Amniotic stem cell (primary cell): ENCODE measurements around the gene PCMTD2.
"Not testable (repeated sequence)": the region's sequence is repeated elsewhere in the genome, so short reads cannot be mapped to it uniquely, and the experiment has no call there.

Source experiments
- DNase-seq: peaks from one replicate; lab custom pipeline; 2025; lab: John Stamatoyannopoulos, UW

PCMTD2 gene

DNA sequence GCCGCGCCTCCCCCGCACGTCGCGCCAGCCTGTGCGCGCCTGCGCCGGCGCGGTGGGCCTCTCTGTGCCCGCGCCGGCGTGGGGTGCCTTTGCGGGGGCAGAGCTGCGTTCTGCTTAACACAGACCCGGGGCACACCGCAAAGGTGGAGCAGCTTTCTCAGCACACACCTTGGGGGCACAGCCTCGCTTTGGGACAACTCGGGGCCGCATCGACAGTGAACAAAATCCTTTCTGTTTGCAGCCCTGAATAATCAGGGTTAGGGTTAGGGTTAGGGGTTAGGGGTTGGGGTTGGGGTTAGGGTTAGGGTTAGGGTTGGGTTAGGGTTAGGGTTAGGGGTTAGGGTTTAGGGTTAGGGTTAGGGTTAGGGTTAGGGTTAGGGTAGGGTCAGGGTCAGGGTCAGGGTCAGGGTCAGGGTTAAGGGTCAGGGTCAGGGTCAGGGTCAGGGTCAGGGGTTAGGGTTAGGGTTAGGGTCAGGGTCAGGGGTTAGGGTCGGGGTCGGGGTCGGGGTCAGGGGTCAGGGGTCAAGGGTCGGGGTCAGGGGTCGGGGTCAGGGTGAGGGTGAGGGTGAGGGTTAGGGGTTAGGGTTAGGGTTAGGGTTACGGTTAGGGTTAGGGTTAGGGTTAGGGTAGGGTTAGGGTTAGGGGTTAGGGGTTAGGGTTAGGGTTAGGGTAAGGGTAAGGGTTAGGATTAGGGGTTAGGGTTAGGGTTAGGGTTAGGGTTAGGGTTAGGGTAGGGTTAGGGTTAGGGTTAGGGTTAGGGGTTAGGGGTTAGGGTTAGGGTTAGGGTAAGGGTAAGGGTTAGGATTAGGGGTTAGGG, 31.1 kb downstream of the PCMTD2 start:
- not testable (repeated sequence) for DNase-seq

DNA sequence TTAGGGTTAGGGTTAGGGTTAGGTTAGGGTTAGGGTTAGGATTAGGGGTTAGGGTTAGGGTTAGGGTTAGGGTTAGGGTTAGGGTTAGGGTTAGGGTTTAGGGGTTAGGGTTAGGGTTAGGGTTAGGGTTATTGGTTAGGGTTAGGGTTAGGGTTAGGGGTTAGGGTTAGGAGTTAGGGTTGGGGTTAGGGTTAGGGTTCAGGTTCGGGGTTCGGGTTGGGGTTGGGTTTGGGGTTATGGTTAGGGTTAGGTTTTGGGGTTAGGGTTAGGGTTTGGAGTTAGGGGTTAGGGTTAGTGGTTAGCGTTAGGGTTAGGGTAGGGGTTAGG, 31.7 kb downstream of the PCMTD2 start:
- DNase-seq = not testable (repeated sequence)

DNA sequence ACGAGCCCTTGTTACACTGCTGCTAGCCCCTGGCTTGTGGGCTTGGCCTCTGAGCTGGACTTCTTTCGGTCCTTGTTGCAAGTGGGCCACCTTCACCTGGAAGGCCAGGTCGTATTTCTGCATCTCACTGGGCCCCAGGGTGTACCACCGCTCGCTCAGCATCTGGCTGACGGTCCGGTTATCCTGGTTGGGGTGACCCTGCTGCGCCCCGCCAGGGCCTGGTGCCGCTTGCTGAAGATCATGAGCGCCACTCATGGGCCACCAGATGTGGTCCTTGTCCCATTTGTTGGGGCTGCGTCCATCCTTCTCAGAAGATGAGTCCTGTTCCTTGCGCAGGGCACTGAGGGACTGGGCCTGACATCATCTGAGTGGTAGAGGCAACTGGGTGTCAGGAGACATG, 36.6 kb downstream of the PCMTD2 start:
- not testable (repeated sequence) for DNase-seq

DNA sequence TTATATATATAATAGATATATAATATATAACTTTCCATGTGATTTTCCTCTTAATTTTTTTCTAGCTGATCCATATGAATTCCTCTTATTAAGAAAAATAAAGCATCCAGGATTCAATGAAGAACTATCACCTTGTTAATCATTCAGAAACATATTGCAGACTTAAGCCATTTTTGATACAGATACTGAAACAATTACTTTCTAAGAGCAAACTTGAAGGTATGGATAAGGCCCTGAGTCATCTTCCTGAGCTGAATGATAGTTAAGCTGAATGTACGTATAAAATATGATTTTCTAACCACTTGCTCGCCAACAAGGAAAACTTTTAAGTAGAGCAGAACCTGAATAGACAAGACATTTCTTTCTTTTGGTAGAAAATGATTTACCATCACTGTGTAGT, 47.5 kb downstream of the PCMTD2 start:
- DNase-seq = not testable (repeated sequence)

DNA sequence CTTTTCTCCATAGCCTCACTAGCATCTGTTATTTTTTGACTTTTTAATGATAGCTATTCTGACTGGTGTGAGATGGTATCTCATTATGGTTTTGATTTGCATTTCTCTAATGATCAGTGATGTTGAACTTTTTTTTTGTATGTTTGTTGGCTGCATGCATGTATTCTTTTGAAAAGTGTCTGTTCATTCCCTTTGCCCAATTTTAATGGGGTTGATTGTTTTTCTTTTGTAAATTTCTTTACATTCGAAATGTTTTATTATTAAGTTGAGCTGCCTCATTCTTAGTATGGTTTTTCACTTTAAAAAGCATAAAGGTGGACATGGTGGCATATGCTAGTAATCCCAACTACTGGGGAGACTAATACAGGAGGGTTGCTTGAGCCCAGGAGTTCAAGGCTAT, 58.2 kb downstream of the PCMTD2 start:
- DNase-seq = not testable (repeated sequence)

DNA sequence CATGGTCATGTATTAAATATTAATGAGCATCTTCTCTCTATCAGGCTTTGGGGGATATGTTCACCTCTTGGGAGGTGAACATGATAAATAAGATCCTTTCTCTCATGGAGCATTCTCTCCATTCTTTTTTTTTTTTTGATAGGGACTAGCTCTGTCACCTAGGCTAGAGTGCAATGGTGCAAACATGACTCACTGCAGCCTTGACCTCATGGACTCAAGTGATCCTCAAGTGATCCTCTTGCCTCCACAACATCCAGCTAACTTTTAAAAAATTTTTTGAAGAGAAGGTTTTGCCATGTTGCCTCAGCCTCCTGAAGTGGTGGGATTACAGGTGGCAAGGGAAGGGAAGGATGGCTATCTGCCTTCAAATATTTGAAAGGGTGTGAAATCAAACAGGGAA, 59.8 kb downstream of the PCMTD2 start:
- DNase-seq = not testable (repeated sequence)

DNA sequence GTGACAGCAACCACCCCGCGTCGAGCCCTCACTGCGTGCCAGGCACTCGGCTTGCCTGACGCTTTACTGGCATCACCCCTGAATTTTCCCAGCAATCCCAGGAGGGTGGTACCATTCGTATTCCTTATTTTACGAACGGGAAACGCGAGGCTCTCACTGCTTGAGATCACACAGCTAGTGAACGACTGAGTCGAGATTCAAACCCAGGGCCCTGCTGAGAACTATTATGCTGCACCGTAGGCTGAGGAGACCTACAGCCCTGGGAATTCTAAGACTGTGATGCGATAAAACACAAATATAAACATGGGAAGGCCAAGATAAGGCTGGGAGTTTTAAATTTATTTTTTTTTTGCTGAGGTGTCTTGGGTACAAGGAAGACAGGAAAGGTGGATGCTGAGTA, 60.3 kb downstream of the PCMTD2 start:
- not testable (repeated sequence) for DNase-seq

DNA sequence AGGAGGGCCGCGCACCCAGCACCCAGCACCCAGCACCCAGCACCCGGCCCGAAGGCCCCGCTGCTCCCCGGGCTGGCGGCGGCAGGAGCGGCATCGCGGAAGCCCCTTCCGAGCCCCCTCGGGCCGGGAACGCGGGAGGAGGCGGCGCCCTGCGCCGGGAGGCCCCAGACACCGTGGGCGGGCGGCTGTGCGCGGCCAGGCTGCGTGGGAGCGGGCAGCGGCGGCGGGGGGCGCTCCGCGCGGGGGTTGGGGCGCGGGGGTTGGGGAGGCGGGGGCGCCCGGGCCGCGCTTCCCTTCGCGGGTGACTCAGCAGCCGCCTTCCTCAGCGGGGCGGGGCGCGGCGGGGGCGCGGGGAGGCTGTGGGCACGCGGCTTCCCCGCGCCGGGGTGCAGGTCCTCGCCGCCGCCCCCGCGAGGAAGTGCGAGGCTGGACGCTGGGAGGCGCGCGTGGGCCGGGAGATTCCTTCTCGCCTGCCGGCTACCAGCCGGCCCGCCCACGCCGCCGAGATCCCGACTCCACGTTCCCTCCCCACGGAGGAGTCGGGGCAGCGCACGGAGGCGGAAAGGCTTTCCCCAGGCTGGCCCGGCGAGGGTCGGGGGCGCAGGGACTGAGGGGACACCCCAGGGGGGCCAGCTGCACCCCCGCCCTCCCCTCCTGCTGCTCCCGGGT, 61.0 kb downstream of the PCMTD2 start:
- not testable (repeated sequence) for DNase-seq

DNA sequence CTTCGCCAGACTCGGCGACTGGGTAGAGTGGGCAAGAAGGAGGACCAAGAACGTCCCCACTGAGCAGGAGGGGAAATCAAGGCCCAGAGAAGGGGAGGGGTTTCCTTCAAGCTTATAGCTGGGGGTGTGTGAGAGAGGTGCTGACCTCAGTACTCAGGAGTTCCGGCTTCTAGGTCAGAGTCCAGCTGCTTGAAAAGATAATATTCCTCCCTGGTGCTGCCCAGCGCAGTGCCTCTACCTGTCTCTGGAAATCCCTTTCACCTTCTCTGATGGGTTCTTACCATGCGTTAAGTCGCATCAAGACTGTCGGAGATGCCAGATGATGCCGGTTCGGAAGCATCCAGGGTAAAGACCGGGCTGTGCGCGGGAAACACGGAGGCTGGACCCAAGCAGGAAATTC, 61.8 kb downstream of the PCMTD2 start:
- not testable (repeated sequence) for DNase-seq

DNA sequence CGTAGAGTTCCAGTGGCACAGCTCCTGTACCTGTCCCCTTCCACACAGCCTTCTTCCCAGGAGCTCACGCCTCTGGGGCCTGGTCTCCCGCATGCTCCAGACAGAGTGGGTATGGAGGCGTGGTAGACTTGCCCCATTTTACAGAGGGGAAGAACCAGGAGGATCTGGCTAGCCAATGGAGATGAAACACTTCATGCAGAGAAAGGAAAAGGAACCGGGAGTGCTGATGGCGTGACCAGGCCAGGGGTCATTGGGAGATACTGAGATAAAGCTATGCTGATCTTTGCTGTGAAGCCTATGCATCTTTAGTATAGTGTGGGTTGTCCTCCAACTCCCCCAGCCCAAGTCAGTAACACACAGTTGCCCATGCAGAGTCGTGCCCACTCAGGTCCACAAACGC, 62.5 kb downstream of the PCMTD2 start:
- not testable (repeated sequence) for DNase-seq

DNA sequence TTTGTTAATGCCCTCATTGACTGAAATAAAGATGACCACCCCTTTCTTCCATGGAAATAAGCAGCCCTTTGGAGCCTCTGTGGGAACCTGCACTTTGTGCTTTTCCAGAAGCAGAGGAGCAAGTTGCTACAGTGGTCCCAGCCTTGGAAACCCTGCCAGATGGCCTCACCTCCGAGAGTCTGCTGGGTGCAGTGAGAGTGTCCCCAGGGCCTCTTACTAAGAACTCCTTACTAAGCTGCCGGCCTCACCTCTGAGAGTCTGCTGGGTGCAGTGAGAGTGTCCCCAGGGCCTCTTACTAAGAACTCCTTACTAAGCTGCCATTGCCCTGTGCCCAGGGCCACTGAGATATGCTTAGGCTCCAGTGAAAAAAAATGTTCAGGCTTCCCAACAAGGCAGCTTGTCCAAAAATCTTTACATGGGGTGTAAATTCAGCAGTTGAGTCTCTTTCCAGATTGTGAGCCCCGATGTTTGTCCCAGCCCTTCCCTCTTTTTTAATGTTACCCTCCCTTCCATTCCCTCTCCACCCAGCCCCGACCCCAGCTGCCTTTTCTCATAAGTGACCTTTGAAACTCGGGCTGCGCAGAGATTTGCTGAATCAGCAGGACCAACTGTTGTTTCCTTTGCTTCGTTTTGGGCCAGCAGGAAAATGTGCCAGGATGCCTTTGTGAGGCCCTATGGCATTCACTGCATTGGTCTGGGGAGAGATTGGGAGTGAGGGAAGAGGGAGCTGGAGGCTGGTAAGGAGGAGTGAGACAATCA, 66.7 kb downstream of the PCMTD2 start:
- DNase-seq = not testable (repeated sequence)
